Smooth muscle cell of the umbilical artery (primary cell): ENCODE data around the gene CHPT1. TPM values are rescaled to one million over a fixed set of nuclear protein-coding genes. Genes with fewer than 3 reads are reported as not detected.

ENCODE experiments used
- total RNA-seq: library from RNA; depleted of rRNA; stranded (reverse); fragments of >200 nt; gene quantifications from 2 replicates; pipeline ENCODE4 v1.2.3, GENCODE V29; 2014

CHPT1 gene
- 38.1 and 41.9 TPM in 2 replicates for total RNA-seq

DNA sequence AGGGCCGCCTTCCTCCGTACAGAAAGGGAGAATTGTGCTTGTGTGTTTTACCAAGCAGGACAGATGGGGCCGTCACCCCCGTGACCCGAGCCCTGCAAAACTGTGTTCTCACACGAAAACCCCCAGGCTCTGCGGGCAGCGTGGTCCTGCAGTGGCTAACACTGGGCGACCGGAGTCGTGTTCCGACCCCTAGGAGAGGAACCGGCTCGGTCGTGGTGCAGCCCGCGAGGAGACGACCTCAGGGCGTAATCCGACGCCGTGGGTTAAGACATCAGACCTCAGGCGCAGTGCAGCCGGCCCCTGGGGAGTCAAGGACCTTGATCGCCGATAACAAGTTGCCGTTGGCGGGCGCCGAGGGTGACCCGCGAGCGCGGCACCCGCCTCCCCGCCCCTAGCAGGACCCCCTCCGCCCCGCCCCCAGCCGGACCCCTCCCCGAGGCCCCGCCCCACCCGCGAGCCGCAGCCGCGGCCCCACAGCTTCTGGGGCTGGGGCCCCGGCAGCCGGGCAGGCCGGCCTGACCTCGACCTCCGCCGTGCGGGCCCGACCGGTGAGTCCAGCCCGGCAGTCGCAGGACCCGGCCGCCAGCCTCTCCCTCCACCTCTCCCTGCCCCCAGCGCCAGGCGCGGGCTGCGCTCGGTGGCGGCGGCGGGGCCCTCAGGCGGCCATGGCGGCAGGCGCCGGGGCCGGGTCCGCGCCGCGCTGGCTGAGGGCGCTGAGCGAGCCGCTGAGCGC, at the start of gene CHPT1:
Gene CHPT1, plus strand, starts transcription at position 444 of the 733 bp plus-strand sequence. Its CDS starts 222 bp downstream, at position 666.

DNA sequence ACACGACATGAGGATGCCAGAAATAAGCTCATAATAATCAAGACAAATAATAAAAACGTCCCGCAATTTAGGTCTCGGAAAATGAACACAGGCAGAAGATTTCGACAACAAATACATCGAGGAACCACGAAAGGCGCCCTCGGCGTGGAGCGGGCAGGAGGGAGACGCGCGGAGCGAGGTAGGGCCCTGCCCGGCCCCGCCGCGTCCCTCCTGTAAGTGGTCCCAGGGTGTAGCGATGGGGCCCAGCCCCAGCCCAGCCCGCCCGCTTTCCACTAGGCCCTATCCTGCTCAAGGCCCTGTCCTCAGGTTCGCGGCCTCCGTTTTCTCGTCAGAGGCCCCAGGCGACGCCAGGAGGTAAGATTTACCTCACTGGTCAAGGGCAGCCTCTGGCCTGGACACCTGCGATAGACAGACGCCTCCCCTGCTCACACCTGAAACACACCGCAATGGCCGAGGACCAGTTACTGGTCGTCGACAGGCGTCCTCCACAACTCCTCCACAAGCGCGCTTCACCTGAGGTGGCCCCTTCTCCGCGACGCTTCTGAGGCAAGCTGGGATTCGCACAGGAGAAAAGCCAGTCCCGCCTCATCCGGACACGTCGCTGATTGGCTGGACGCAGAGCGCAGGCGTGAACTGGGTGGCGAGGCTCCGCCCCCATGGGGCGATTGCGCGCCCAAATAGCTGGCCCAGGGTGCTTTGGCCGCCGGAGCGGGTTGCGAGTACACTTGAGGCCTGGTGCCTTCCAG, 41.7 kb downstream of the CHPT1 start, which contains the start of gene SYCP3:
Gene SYCP3, minus strand, starts transcription at position 543 of the 746 bp plus-strand sequence. CDS start 1,527 bp downstream, outside the sequence.

Other genes starting within 250 kb of the CHPT1 start
- gene SPIC, start 222.3 kb upstream of the CHPT1 start, total RNA-seq, result not detected in 2 replicates
- not detected in 2 replicates for gene MYBPC1, start 102.7 kb upstream of the CHPT1 start, total RNA-seq
- 0.30 and 0.32 TPM in 2 replicates for gene SYCP3, start 41.8 kb downstream of the CHPT1 start, total RNA-seq
- 56.4 and 76.3 TPM in 2 replicates for gene GNPTAB, start 133.3 kb downstream of the CHPT1 start, total RNA-seq
- 101 and 190 TPM in 2 replicates for gene DRAM1, start 179.9 kb downstream of the CHPT1 start, total RNA-seq